K562 (cell line): ENCODE results near the gene CHD5. TPM values are rescaled to one million over a fixed set of nuclear protein-coding genes. Genes with fewer than 3 reads are reported as not detected.

Experiments
- ATAC-seq: fragments of 200-7000 bp; cut with Tn5 transposase; 3 replicates; pipeline ENCODE4 v1.9.1; 2020; ENCODE audit warnings: moderate library complexity
- BruUV-seq: library from RNA; stranded (reverse); fragments of 400-500 nt; replicated peaks from 2 replicates; lab custom pipeline; 2021; lab: Mats Ljungman, UMichigan
- CTCF ChIA-PET: fragments of 300-600 bp; formaldehyde crosslinking; extraction: SDS; loops from one replicate; lab custom pipeline; 2021; ENCODE audit warnings: low intra/inter-chr PET ratio; lab: Yijun Ruan, JAX
- POLR2A ChIA-PET: fragments of 300-600, 350-650 bp; sonication (Branson Sonifier 250); formaldehyde crosslinking; extraction: SDS; loops from one replicate; lab custom pipeline; 2021; ENCODE audit warnings: antibody characterized with exemption, inconsistent platforms; lab: Yijun Ruan, JAX
- DNase-seq, 4 experiments: peaks; one replicate each; pipeline versions ENCODE4 v3.0.0 to v3.0.0-alpha.2; 2011 to 2018; ENCODE audit warnings: low spot score in 3 of 4, mixed read lengths in 3 of 4; ENCODE audit errors: extremely low read depth in 1 of 4
- FAIRE-seq: peaks from 2 replicates; lab custom pipeline; 2011; peaks lifted over from hg19 to GRCh38; lab: Jason Lieb, UNC
- H2AFZ ChIP-seq: 2 replicates; pipeline ENCODE4 v1.6.0; 2011; ENCODE audit warnings: low read depth, low read length, control low read depth, inconsistent platforms
- H3K27ac ChIP-seq: fragments of 200-600 bp; 3 replicates; pipeline ENCODE4 v1.8.0; 2011; ENCODE audit warnings: low read depth, mild to moderate bottlenecking, control low read depth, inconsistent platforms, low read length, moderate library complexity, mixed read lengths; ENCODE audit errors: extremely low read depth
- H3K27me3 ChIP-seq, 2 experiments: fragments of 300-600 bp in 1 of 2; 2 replicates in 1 of 2; 3 replicates in 1 of 2; pipeline versions ENCODE4 v1.6.0 to v1.8.0; 2011; ENCODE audit warnings: inconsistent platforms in 2 of 2, low read length in 2 of 2, mild to moderate bottlenecking in 1 of 2, mixed read lengths in 1 of 2, moderate library complexity in 1 of 2; ENCODE audit not compliant: control insufficient read depth in 2 of 2, insufficient read depth in 2 of 2
- H3K36me3 ChIP-seq: fragments of 300-600 bp; 3 replicates; pipeline ENCODE4 v1.8.0; 2011; ENCODE audit warnings: mild to moderate bottlenecking, low read length, inconsistent platforms; ENCODE audit not compliant: control insufficient read depth, insufficient read depth
- H3K4me1 ChIP-seq, 2 experiments: fragments of 200-600 bp in 1 of 2; replicated peaks in 1 of 2; 2 replicates in 1 of 2; 3 replicates in 1 of 2; pipeline versions ENCODE4 v1.5.1 to v1.8.0; 2011; ENCODE audit warnings: inconsistent platforms in 2 of 2, low read length in 2 of 2, mild to moderate bottlenecking in 1 of 2, mixed read lengths in 1 of 2, moderate library complexity in 1 of 2; ENCODE audit not compliant: control insufficient read depth in 2 of 2, insufficient read depth in 2 of 2
- H3K4me2 ChIP-seq: 2 replicates; pipeline ENCODE4 v1.6.1; 2011; ENCODE audit warnings: low read length, control low read depth, inconsistent platforms, mixed read lengths; ENCODE audit not compliant: insufficient read depth
- H3K4me3 ChIP-seq: fragments of 200-600 bp; sonication (generic), shearing (Covaris generic); 2 replicates; pipeline ENCODE4 v1.5.1; 2016; ENCODE audit warnings: control low read depth, inconsistent platforms
- H3K79me2 ChIP-seq: fragments of 200-600 bp; 3 replicates; pipeline ENCODE4 v1.8.0; 2011; ENCODE audit warnings: low read length, inconsistent platforms; ENCODE audit not compliant: control insufficient read depth, insufficient read depth
- H3K9ac ChIP-seq, 2 experiments: 2 replicates each; pipeline versions ENCODE4 v1.6.0 to v1.6.1; 2011; ENCODE audit warnings: low read depth in 2 of 2, low read length in 2 of 2, control low read depth in 1 of 2, inconsistent platforms in 1 of 2, mild to moderate bottlenecking in 1 of 2, mixed read lengths in 1 of 2; ENCODE audit not compliant: insufficient read depth in 1 of 2
- H3K9me1 ChIP-seq: one replicate; pipeline ENCODE4 v1.6.0; 2011; ENCODE audit warnings: inconsistent platforms, mild to moderate bottlenecking, low read length, moderate library complexity; ENCODE audit not compliant: control insufficient read depth, insufficient read depth
- H3K9me3 ChIP-seq: replicated peaks from 2 replicates; pipeline ENCODE4 v1.5.1; 2011; ENCODE audit warnings: low read depth, low read length, inconsistent platforms; ENCODE audit not compliant: control insufficient read depth, insufficient read depth
- H4K20me1 ChIP-seq: replicated peaks from 2 replicates; pipeline ENCODE4 v1.6.1; 2011; ENCODE audit warnings: low read length, inconsistent platforms, mixed read lengths; ENCODE audit not compliant: control insufficient read depth, insufficient read depth
- CBFB ChIP-seq: sonication (generic); formaldehyde crosslinking; IDR thresholded peaks from 2 replicates; pipeline ENCODE4 v1.4.0; 2020; ENCODE audit warnings: mild to moderate bottlenecking, missing genetic modification reagents
- MBD2 ChIP-seq: sonication (generic); IDR thresholded peaks from 2 replicates; pipeline ENCODE4 v1.6.1; 2016; ENCODE audit warnings: low read depth, borderline replicate concordance
- MCM2 ChIP-seq: fragments of 450-650 bp; IDR thresholded peaks from 2 replicates; pipeline ENCODE4 v1.6.1; 2017; ENCODE audit warnings: low read depth, mild to moderate bottlenecking
- PRDM10 ChIP-seq: fragments of 450-650 bp; IDR thresholded peaks from 2 replicates; pipeline ENCODE4 v1.6.1; 2018; ENCODE audit not compliant: partially characterized antibody
- RREB1 ChIP-seq: fragments of 250-450 bp; sonication (Bioruptor Pico); IDR thresholded peaks from 2 replicates; pipeline ENCODE4 v1.4.0; 2020
- TAF1 ChIP-seq: IDR thresholded peaks from 2 replicates; pipeline ENCODE4 v1.6.1; 2011; ENCODE audit warnings: mild to moderate bottlenecking, low read length, moderate library complexity; ENCODE audit not compliant: insufficient read depth, control insufficient read depth, severe bottlenecking; ENCODE audit errors: extremely low read depth
- XRCC4 ChIP-seq: IDR thresholded peaks from one replicate; pipeline ENCODE4 v1.6.1; 2011; ENCODE audit not compliant: insufficient read depth, insufficient read length; ENCODE audit errors: extremely low read depth
- ZNF445 ChIP-seq: fragments of 250-450 bp; sonication (Bioruptor Pico); IDR thresholded peaks from 2 replicates; pipeline ENCODE4 v1.4.0; 2020; ENCODE audit warnings: low read depth, mild to moderate bottlenecking, moderate library complexity
- ZNF507 ChIP-seq: conservative IDR thresholded peaks from 2 replicates; pipeline ENCODE4 v1.6.1; 2017; ENCODE audit warnings: missing genetic modification characterization, missing compliant biosample characterization
- ZNF561 ChIP-seq: fragments of 450-650 bp; formaldehyde crosslinking; conservative IDR thresholded peaks from 2 replicates; pipeline ENCODE4 v1.4.0; 2020; ENCODE audit warnings: mild to moderate bottlenecking, moderate library complexity
- WGBS: fragments of 100-300 bp; shearing (Covaris generic); methylation state at CpG from one replicate; pipeline ENCODE4 v1.1.6; 2016; ENCODE audit warnings: low coverage, mixed read lengths; ENCODE audit not compliant: insufficient coverage; ENCODE audit errors: missing lambda C conversion rate; 5-methylcytosine and 5-hydroxymethylcytosine counted together
- in situ Hi-C: fragments of 300-500 bp; cut with MboI; formaldehyde crosslinking; loops from 4 replicates; pipeline ENCODE4 v1.15.0; 2018; ENCODE audit warnings: inconsistent platforms, mixed read lengths
- intact Hi-C: fragments of 100-400 bp; cut with micrococcal nuclease; formaldehyde crosslinking; loops from 2 replicates; pipeline ENCODE4 v1.14.2; 2022
- polyA plus RNA-seq, 8 experiments: library from polyadenylated mRNA; depleted of rRNA in 4 of 8; stranded (reverse) in 5 of 8; unstranded in 3 of 8; fragments of >200 nt; fragmentation: Nextera tagmentation in 2 of 8; fragmentation: Illumina TruSeq in 1 of 8; extraction: Ambion mirVana in 2 of 8; extraction: Trizol in 1 of 8; gene quantifications; 2 replicates each; pipeline versions ENCODE4 v1.2.1 to v1.2.3, GENCODE V29; 2011 to 2014; ENCODE audit warnings: inconsistent platforms in 1 of 8, missing spikeins in 1 of 8
- total RNA-seq, 7 experiments: library from RNA; depleted of rRNA in 6 of 7; stranded (reverse); fragments of >200 nt in 6 of 7; fragmentation: Illumina TruSeq in 2 of 7; extraction: Trizol in 2 of 7; gene quantifications; 2 replicates each; pipeline versions ENCODE4 v1.2.1 to v1.2.3, GENCODE V29; 2011 to 2021; ENCODE audit warnings: low replicate concordance in 1 of 7

CHD5 gene
- total and polyA plus RNA-seq, 9 of the 15 experiments (the other 6 are each of a cell fraction or from before 2014, with no cell fraction given), result 0.03 to 0.52 (median 0.11) TPM; not detected in 2

DNA sequence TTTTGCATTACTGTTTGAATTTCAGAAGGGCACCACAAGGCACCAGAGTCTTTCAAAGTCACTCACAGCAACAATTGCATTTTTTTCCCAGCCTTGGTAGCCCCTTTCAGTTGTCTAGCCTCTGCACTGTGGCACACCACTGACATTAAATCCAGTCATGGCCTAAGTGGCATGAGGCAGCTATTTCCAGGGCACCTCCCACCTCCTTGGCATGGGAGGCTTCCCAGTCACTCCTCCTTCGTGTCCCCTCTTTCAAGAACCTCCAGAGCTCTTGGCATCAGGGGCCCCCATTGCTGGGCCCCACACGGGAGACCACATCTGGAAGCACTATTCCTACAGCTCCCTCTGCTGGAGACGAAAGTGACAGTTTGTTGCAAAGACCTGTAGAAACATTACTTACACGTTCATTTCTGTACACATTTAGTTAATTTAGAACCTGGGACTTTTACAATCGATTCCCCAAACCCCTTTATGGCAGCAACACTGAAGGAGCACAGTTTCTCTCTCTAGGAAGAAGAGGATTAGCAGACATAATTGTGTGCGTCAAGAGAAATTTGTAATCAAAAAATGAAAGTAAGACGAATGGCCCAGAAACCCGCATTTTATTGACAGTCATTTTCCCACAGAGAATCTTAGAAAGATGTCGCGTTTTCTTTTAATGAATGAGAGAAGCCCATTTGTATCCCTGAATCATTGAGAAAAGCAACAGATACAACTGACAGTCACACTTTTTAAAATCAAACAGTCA is 5.7 kb upstream of the CHD5 start (continued):
- TF ChIP-seq RREB1 (CRISPR knock-in tag), result no peak
- TF ChIP-seq, all 486 proteins: peak for 17

DNA sequence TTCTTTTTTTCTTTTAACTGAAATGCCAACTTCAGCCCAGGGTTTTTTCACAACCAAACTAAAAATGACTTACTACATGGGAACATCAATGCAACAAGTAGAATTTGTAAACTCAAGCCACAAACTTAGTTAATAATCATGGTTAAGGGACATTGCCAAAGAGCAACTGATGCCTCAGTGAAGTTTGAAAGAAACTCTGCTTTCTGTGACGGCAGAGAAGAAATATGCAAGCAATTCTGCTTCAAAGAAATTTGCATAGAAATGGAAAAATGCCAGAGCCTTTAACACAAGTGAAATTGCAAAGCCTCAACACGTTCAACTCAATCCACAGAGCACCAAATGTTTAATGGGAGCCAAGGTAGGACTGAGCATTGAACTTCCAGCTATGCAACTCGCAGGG is 5.0 kb upstream of the CHD5 start:
- Histone ChIP-seq H3K4me1 (peaks cover 3 to 9% of the 10 kb centered on the region in 2 experiments; a peak in 3 of 5 replicates), H3K9me3 (no peaks in the 10 kb centered on the region), H3K27me3 (no peaks in the 10 kb centered on the region), H3K4me3 (no peak overlapping the region), H3K9ac (no peak overlapping the region), H3K27ac (no peak overlapping the region), H3K4me2 (no peak overlapping the region), H3K36me3 (peaks cover 57% of the 10 kb centered on the region), H4K20me1 (peaks cover 48% of the 10 kb centered on the region), H3K9me1 (peaks cover 5% of the 10 kb centered on the region), H2AFZ (no peak overlapping the region), H3K79me2 (peaks cover 34% of the 10 kb centered on the region)
- intact Hi-C loops, result loop anchor here (1.0 kb wide), 1 partner anchor 132 kb away; no protein-coding TSS in a partner anchor
- DNase-seq (no peak), FAIRE-seq (no peak), ATAC-seq (no peak)
- BruUV-seq, result no TSS peak
- in situ Hi-C loops, result no loop called here
- CTCF ChIA-PET, result no interaction called here
- 80% methylated on average over 3 of the region's 3 CpGs for WGBS
- POLR2A ChIA-PET, result interaction anchor here (0.7 to 1.1 kb wide), 8 partner anchors 9 to 132 kb away, joined by 3 to 6 read pairs (median 4); no protein-coding TSS in a partner anchor
- TF ChIP-seq PRDM10, result no peak
- no peak for TF ChIP-seq CBFB (CRISPR knock-in tag)
- no peak for TF ChIP-seq ZNF507
- no peak for TF ChIP-seq ZNF445 (CRISPR knock-in tag)
- TF ChIP-seq XRCC4, result no peak
- TF ChIP-seq MBD2, result no peak
- TF ChIP-seq TAF1, result no peak
- TF ChIP-seq MCM2, result no peak
- TF ChIP-seq ZNF561 (CRISPR knock-in tag), result no peak
